GM12878 (cell line): Measurements from ENCODE around the gene MRPL44.

Experiments used
- CHD2 ChIP-seq: IDR thresholded peaks from 2 replicates; pipeline ENCODE4 v1.6.1; 2011; ENCODE audit warnings: low read depth, low read length, improper control_type of control experiment, borderline replicate concordance
- CTCF ChIP-seq, 3 experiments: IDR thresholded peaks in 2 of 3; conservative IDR thresholded peaks in 1 of 3; 2 replicates each; pipeline ENCODE4 v1.5.1; 2011; ENCODE audit warnings: low read depth in 3 of 3, low read length in 3 of 3, mild to moderate bottlenecking in 3 of 3, control low read depth in 2 of 3, moderate library complexity in 2 of 3, inconsistent platforms in 1 of 3, mixed read lengths in 1 of 3; ENCODE audit not compliant: control insufficient read depth in 2 of 3, insufficient read depth in 1 of 3; ENCODE audit errors: extremely low read depth in 1 of 3
- FOS ChIP-seq: IDR thresholded peaks from 3 replicates; pipeline ENCODE4 v1.6.1; 2011; ENCODE audit warnings: borderline replicate concordance; ENCODE audit not compliant: insufficient read length; ENCODE audit errors: extremely low read depth
- HDGF ChIP-seq: fragments of 450-650 bp; IDR thresholded peaks from 2 replicates; pipeline ENCODE4 v1.6.1; 2016; ENCODE audit warnings: antibody characterized with exemption
- POLR2AphosphoS2 ChIP-seq: IDR thresholded peaks from 2 replicates; pipeline ENCODE4 v1.6.1; 2011; ENCODE audit warnings: low read depth, mild to moderate bottlenecking, low read length, improper control_type of control experiment, moderate library complexity
- SIN3A ChIP-seq: IDR thresholded peaks from 2 replicates; pipeline ENCODE4 v1.6.1; 2012; ENCODE audit warnings: low read depth, low read length, improper control_type of control experiment
- SKIL ChIP-seq: fragments of 450-650 bp; IDR thresholded peaks from 2 replicates; pipeline ENCODE4 v1.6.1; 2017; ENCODE audit warnings: mild to moderate bottlenecking, low read depth, inconsistent platforms; ENCODE audit not compliant: poor library complexity, severe bottlenecking
- SREBF1 ChIP-seq: IDR thresholded peaks from 2 replicates; pipeline ENCODE4 v1.6.1; 2012; ENCODE audit warnings: mild to moderate bottlenecking, low read length
- ZNF274 ChIP-seq: IDR thresholded peaks from one replicate; pipeline ENCODE4 v1.8.0; 2011; ENCODE audit not compliant: insufficient read length, insufficient read depth
- TF ChIP-seq, protein P1 (sequence below): IDR thresholded peaks from 2 replicates; pipeline ENCODE4 v1.6.1; 2011; ENCODE audit warnings: low read depth, mild to moderate bottlenecking, low read length, moderate library complexity, borderline replicate concordance; ENCODE audit errors: extremely low read depth
- TF ChIP-seq, protein P2 (sequence below): IDR thresholded peaks from 2 replicates; pipeline ENCODE4 v1.6.1; 2011; ENCODE audit warnings: mild to moderate bottlenecking, low read depth, low read length, moderate library complexity; ENCODE audit not compliant: insufficient replicate concordance

DNA sequence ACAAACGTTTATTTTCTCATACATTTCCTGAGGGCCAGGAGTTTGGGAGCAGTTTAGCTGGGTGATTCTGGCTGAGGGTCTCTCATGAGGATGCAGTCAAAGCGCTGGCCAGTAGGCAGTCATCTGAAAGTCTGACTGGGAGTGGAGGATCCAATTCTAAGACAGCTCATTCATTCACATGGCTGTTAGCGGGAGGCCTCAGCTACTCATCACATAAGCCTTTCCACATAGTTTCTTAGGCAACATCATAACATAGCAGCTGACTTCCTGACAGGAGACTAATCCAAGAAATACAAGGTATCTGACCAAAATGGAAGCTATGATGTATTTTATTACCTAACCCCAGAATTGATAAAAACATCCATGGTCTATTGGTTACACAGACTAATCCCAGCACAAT, 2.9 kb upstream of the MRPL44 start:
- TF ChIP-seq CHD2, result no peak
- TF ChIP-seq POLR2AphosphoS2, result no peak
- TF ChIP-seq, protein P1, sequence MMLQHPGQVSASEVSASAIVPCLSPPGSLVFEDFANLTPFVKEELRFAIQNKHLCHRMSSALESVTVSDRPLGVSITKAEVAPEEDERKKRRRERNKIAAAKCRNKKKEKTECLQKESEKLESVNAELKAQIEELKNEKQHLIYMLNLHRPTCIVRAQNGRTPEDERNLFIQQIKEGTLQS, result no peak
- TF ChIP-seq FOS, result no peak
- no peak for TF ChIP-seq SREBF1
- TF ChIP-seq ZNF274, result no peak
- no peak for TF ChIP-seq CTCF (IDR thresholded peaks at IDR 0.05 in 2 of 3, conservative IDR thresholded peaks at IDR 0.05 in 1 of 3; ENCODE audit: control insufficient read depth in 2 of 3, extremely low read depth in 1 of 3, insufficient read depth in 1 of 3, low read depth in 3 of 3, low read length in 3 of 3)
- TF ChIP-seq SIN3A, result no peak
- TF ChIP-seq HDGF, result no peak
- TF ChIP-seq SKIL, result no peak
- TF ChIP-seq, protein P2, sequence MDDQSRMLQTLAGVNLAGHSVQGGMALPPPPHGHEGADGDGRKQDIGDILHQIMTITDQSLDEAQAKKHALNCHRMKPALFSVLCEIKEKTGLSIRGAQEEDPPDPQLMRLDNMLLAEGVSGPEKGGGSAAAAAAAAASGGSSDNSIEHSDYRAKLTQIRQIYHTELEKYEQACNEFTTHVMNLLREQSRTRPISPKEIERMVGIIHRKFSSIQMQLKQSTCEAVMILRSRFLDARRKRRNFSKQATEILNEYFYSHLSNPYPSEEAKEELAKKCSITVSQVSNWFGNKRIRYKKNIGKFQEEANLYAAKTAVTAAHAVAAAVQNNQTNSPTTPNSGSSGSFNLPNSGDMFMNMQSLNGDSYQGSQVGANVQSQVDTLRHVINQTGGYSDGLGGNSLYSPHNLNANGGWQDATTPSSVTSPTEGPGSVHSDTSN, result no peak
